Measurements from ENCODE around the gene DPP4. TPM values are rescaled to one million over a fixed set of nuclear protein-coding genes. Genes with fewer than 3 reads are reported as not detected.
A peak's percentile ranks its signal among the peaks of the same experiment; 100 is the strongest.

The DPP4 gene
- total RNA-seq, 1 experiment from 2014 or later: 27.6 TPM

GRCh38 chr2:162075689-162076132 is 1.7 kb upstream of the DPP4 start:
- BruUV-seq (replicated peaks): no TSS peak

GRCh38 chr2:162074928-162075688 is 1.1 kb upstream of the DPP4 start:
- Mint-ChIP-seq H3K27me3 (ENCODE audit: unreplicated experiment) (no peaks in the 10 kb centered on the region), H3K4me1 (ENCODE audit: low read depth, unreplicated experiment) (peaks cover 30% of the 10 kb centered on the region), H3K9me3 (ENCODE audit: low read depth, unreplicated experiment) (peaks cover 4% of the 10 kb centered on the region), H3K36me3 (ENCODE audit: insufficient read depth, unreplicated experiment) (peaks cover 26% of the 10 kb centered on the region), H3K27ac (ENCODE audit: unreplicated experiment) (no peak overlapping the region), H3K4me3 (ENCODE audit: low read depth, unreplicated experiment) (peak overlapping the region; percentile 95)
- intact Hi-C loops (cut with micrococcal nuclease; ENCODE audit: unreplicated experiment): loop anchor here (5.0 kb wide), 2 partner anchors 47 to 68 kb away; no protein-coding TSS in a partner anchor
- no peak for TF ChIP-seq CTCF (IDR thresholded peaks at IDR 0.05; ENCODE audit: unreplicated experiment)
- no peak for DNase-seq
- CTCF ChIA-PET: no interaction called here
- BruUV-seq (replicated peaks): no TSS peak

More at GRCh38 chr2:162075689-162076132, 1.7 kb upstream of the DPP4 start:
- no peak for TF ChIP-seq CTCF (IDR thresholded peaks at IDR 0.05; ENCODE audit: unreplicated experiment)
- CTCF ChIA-PET: no interaction called here
- Mint-ChIP-seq H3K36me3 (ENCODE audit: insufficient read depth, unreplicated experiment) (peaks cover 26% of the 10 kb centered on the region), H3K9me3 (ENCODE audit: low read depth, unreplicated experiment) (peaks cover 4% of the 10 kb centered on the region), H3K27me3 (ENCODE audit: unreplicated experiment) (no peaks in the 10 kb centered on the region), H3K4me3 (ENCODE audit: low read depth, unreplicated experiment) (no peak overlapping the region), H3K27ac (ENCODE audit: unreplicated experiment) (no peak overlapping the region), H3K4me1 (ENCODE audit: low read depth, unreplicated experiment) (peaks cover 24% of the 10 kb centered on the region)
- intact Hi-C loops (cut with micrococcal nuclease; ENCODE audit: unreplicated experiment): no loop called here
- no peak for DNase-seq

- Mint-ChIP-seq H3K27ac (ENCODE audit: unreplicated experiment) (no peak overlapping the region), H3K9me3 (ENCODE audit: low read depth, unreplicated experiment) (peaks cover 4% of the 10 kb centered on the region), H3K27me3 (ENCODE audit: unreplicated experiment) (no peaks in the 10 kb centered on the region), H3K4me1 (ENCODE audit: low read depth, unreplicated experiment) (peaks cover 33% of the 10 kb centered on the region), H3K36me3 (ENCODE audit: insufficient read depth, unreplicated experiment) (peaks cover 26% of the 10 kb centered on the region), H3K4me3 (ENCODE audit: low read depth, unreplicated experiment) (peak overlapping the region; percentile 95)
- BruUV-seq (replicated peaks): no TSS peak
- intact Hi-C loops (cut with micrococcal nuclease; ENCODE audit: unreplicated experiment): loop anchor here (5.0 kb wide), 2 partner anchors 48 to 67 kb away; no protein-coding TSS in a partner anchor
- no peak for DNase-seq
- CTCF ChIA-PET: no interaction called here
- no peak for TF ChIP-seq CTCF (IDR thresholded peaks at IDR 0.05; ENCODE audit: unreplicated experiment)
Observed at GRCh38 chr2:162074632-162074895, 549 bp upstream of the DPP4 start.

GRCh38 chr2:162072976-162073887 is 783 bp downstream of the DPP4 start:
- H3K36me3 Mint-ChIP-seq (ENCODE audit: insufficient read depth, unreplicated experiment): peaks cover 26% of the 10 kb centered on the region
- no peak for TF ChIP-seq CTCF (IDR thresholded peaks at IDR 0.05; ENCODE audit: unreplicated experiment)
- peaks cover 33% of the 10 kb centered on the region for H3K4me1 Mint-ChIP-seq (ENCODE audit: low read depth, unreplicated experiment)
- H3K9me3 Mint-ChIP-seq (ENCODE audit: low read depth, unreplicated experiment): peaks cover 4% of the 10 kb centered on the region
- BruUV-seq (replicated peaks): TSS peak; percentile 47
- peak; percentile 13 for DNase-seq
- H3K27ac Mint-ChIP-seq (ENCODE audit: unreplicated experiment): peak overlapping the region; percentile 75
- CTCF ChIA-PET: interaction anchor here (0.7 to 1.9 kb wide), 3 partner anchors 19 to 326 kb away, joined by 4 to 6 read pairs (median 5); no protein-coding TSS in a partner anchor
- H3K27me3 Mint-ChIP-seq (ENCODE audit: unreplicated experiment): no peaks in the 10 kb centered on the region
- intact Hi-C loops (cut with micrococcal nuclease; ENCODE audit: unreplicated experiment): loop anchor here (2.0 to 5.0 kb wide), 4 partner anchors 18 to 66 kb away; no protein-coding TSS in a partner anchor
- H3K4me3 Mint-ChIP-seq (ENCODE audit: low read depth, unreplicated experiment): peak overlapping the region; percentile 95
